Measurements from ENCODE around the gene TRPC6.

- TF ChIP-seq CTCF (optimal IDR thresholded peaks at IDR 0.05 in 1 of 3, IDR thresholded peaks at IDR 0.05 in 1 of 3, conservative IDR thresholded peaks at IDR 0.05 in 1 of 3; ENCODE audit: extremely low read depth in 1 of 3, insufficient read depth in 2 of 3, low read length in 3 of 3) (no peak), EZH2 (IDR thresholded peaks at IDR 0.05; ENCODE audit: low read length) (no peak)
These were observed 125.6 kb downstream of the TRPC6 start for GRCh38 chr11:101458161-101458560.

All from keratinocyte (primary cell).